Measurements from ENCODE around the gene PDS5A.
"Not testable (repeated sequence)": the region's sequence is repeated elsewhere in the genome, so short reads cannot be mapped to it uniquely, and the experiment has no call there.

Gene PDS5A

DNA sequence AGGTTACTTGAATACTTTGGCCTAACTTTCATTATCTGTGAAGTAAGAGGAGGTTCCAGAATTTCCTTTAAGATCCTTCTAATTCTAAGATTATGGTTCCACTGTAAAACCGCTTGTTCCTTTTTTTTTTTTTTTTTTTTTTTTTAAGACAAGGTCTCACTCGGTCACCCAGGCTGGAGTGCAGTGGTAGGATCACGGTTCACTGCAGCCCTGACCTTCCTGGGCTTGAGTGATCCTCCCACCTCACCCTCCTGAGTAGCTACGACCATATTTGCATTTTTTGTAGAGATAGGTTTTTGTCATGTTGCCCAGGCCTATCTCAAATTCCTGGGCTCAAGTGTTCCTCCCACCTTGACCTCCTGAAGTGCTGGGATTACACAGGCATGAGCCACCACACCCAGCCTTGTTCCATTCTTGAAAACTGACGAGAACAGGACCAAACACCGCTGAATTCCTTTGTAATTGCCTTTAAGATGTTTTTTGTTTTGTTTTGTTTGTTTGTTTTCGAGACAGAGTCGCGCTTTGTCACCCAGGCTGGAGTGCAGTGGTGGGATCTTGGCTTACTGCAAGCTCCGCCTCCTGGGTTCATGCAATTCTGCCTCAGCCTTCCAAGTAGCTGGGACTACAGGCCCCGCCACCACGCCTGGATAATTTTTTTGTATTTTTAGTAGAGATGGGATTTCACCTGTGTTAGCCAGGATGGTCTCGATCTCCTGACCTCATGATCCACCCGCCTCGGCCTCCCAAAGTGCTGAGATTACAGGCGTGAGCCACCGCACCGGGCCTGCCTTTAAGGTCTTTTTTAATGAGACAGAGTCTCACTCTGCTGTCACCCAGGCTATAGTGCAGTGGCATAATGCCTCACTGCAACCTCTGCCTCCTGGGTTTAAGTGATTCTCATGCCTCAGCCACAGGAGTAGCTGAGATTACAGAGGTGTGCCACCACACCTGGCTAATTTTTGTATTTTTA lies 6.8 kb downstream of the PDS5A start:
- no peak for DNase-seq

DNA sequence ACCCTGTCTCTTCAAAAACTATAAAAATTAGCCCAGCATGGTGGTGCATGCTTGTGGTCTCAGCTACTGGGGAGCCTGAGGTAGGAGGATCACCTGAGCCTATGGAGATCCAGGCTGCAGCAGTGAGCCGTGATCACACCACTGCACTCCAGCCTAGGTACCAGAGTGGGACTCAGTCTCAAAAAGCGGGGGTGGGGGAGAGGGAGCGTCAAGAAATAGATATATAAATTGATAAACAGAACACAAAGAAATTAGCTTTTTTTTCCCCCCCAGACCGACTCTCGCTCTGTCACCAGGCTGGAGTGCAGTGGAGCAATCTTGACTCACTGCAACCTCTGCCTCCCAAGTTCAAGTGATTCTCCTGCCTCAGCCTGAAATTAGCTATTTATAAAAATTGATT lies 14.1 kb downstream of the PDS5A start:
- DNase-seq: no peak

- DNase-seq: no peak
These were observed 16.3 kb downstream of the PDS5A start for GRCh38 chr4:39961311-39961877.

DNA sequence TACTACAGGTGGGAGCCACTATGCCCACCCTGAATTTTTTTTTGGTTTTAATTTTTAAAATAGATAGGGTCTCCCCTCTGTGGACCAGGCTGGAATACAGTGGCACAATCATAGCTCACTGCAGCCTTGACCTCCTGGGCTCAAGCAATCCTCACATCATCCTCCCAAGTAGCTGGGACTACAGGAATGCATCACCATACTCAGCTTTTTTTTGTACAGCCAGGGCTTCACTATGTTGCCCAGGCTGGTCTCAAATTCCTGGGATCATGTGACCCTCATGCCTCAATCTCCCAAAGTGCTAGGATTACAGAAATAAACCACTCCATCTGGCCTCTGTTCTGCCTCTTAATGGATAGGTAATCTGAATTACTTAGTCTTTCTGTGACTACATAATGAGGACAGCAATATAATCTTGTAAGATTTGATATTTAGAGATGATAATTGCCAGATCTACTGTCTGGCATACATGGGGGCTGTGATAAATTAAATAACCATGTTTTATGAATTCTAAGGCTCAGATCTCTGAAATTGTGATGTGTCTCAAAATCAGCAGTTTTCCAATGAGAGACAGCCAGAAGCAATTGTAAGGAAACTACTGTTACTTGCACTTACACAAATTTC lies 26.7 kb downstream of the PDS5A start:
- no peak for DNase-seq

DNA sequence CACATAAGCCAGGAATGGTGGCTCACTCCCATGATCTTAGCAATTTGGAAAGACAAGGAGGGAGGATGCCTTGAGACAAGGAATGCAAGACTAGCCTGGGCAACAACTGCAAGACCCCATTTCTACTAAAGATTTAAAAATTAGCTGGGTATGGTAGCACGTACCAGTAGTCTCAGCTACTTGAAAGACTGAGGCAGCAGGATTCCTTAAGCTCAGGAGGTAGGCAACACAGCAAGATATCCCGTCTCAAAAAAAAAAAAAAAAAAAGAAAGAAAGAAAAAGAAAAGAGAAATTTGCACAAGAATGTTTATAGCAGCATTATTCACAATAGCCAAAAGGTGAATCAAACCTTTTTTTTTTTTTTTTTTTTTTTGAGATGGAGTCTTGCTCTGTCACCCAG lies 29.7 kb downstream of the PDS5A start:
- no peak for DNase-seq

GRCh38 chr4:39947417-39947816 lies 30.3 kb downstream of the PDS5A start:
- no peak for DNase-seq

DNA sequence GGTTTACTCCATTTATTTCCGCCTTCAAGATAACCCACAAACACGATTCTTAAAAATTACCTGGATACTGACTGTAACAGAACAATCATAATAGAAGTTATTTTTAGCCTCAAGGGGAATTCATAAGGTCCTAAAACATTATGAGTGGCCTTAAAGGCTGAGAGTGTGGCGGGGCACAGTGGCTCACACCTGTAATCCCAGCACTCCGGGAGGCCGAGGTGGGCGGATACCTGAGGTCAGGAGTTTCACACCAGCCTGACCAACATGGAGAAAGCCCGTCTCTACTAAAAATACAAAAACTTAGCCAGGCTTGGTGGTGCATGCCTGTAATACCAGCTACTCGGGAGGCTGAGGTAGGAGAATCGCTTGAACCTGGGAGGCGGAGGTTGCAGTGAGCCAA lies 33.5 kb downstream of the PDS5A start:
- not testable (repeated sequence) for DNase-seq

GRCh38 chr4:39942507-39942906 lies 35.2 kb downstream of the PDS5A start:
- DNase-seq: no peak

DNA sequence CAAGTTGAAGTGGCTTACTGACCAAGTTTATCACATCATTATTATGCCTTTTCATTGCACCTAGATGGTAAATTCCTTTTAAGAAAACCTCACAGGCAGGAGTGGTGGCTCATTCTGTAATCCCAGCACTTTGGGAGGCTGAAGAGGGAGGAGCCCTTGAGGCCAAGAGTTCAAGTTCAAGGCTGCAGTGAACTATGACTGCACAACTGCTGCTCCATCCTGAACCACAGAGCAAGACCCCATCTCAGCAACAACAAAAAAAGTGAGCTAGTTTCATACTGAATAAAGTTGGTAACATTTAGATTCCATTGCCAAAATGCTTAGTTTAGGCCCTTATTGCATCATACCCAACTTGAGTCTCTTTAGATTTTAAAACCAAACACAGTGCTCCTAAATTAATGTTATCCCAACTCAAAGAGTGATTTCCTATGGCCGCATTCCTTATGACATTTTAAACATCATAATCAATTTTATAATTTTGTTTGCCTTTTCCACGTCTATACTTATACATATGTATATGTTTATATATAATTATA lies 36.0 kb downstream of the PDS5A start:
- DNase-seq: no peak

GRCh38 chr4:39937683-39938268 lies 39.9 kb downstream of the PDS5A start:
- no peak for DNase-seq

GRCh38 chr4:39936565-39937418 lies 40.9 kb downstream of the PDS5A start:
- DNase-seq: no peak

DNA sequence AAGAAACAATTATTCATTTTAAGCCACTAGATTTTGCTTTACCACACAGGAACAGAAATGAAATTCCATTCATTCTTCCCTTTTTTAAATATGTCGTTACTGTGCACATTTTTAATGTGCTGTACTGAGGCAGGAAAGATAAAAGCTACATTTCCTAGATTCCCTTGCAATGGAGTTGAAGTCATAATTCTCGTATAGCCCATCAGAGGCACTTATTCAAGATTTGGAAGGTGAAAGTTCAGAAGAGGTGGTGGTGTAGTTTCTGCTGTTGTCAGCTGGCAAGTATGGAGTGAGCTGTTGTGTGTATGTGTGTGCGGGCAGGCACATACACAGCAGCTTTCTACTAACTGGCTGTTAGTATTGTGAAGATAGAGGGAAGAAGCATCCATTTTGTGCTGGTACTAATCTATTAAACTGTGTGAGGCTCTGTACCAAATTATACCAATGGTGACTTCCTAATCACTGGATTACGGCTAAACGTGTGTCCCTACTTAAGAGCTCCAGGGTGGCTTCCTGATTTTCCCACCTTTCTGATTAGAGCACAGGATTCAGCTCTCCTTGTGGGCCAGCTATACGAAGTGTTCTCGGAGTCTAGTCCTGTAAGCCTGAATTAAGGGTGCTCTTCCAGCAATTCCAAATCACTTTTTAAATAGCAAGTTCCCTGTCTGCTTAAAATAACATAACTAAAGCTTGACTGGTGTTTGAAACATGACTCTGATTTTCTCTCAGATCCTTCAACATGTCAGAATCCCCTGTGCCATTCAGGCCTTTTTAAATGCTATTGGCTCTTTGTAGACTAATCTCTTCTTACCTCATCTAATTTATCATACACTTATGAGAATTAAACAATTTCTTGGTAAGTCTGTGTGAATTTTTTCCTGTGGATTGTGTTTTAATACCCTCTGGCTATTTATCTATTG lies 43.8 kb downstream of the PDS5A start:
- DNase-seq: no peak

- peak in 1 of 5 donors; percentile 63 for DNase-seq
These were observed 44.8 kb downstream of the PDS5A start for GRCh38 chr4:39932776-39933402.

- DNase-seq: peak in 1 of 5 donors; percentile 21
These were observed 46.2 kb downstream of the PDS5A start for GRCh38 chr4:39931441-39931901.

GRCh38 chr4:39928538-39928937 lies 49.2 kb downstream of the PDS5A start:
- DNase-seq: no peak

DNA sequence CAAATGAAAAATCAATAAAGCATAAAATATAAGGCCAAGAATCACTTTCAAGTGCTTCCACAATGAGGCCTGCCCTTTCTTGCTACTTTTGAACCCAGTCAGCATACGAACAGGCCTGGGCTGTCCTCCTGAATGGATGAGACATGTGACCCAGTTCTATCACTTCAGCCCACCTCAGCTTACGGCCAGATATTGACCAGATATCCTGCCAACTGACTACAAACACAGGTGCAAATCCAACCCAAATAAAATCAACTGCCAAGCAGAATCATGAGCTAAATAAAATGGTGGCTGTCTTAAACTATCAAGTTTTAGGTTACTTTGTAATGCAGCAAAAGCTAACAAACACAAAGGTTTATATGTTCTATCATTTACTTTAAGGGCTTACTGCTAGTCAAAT lies 53.7 kb downstream of the PDS5A start:
- no peak for DNase-seq

DNA sequence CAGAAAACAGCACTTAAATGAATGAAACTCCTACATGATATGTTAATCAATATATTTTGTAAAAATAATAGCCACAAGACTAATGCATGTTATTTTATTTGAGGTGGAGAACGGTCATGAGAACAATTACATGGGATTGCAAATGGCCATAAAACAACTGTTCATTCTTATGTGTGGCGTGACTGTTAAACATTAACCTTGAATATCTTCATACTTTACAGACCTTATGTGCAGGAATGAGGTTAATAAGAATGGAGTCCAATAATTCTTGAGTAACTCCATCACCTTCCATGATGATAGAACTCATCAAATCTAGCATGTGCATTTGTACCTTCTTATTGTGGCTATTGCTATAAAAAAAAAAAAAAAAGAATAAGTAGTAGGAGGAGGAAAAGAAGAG lies 55.3 kb downstream of the PDS5A start:
- DNase-seq: no peak

- DNase-seq: no peak
These were observed 64.2 kb downstream of the PDS5A start for GRCh38 chr4:39913471-39913870.

- DNase-seq: no peak
These were observed 67.6 kb downstream of the PDS5A start for GRCh38 chr4:39910064-39910463.

- no peak for DNase-seq
These were observed 69.4 kb downstream of the PDS5A start for GRCh38 chr4:39908284-39908683.

Data from T-helper 1 cell (primary cell).